HepG2 (cell line): ENCODE data around the gene CREB3. TPM values are rescaled to one million over a fixed set of nuclear protein-coding genes. Genes with fewer than 3 reads are reported as not detected.

Experiments used
- AGO1 ChIP-seq: fragments of 200-400 bp; formaldehyde crosslinking; IDR thresholded peaks from 2 replicates; pipeline ENCODE4 v1.6.1; 2017; ENCODE audit warnings: mild to moderate bottlenecking, low read depth, low read length, moderate library complexity; ENCODE audit not compliant: poor library complexity, severe bottlenecking
- AGO2 ChIP-seq: fragments of 200-400 bp; formaldehyde crosslinking; optimal IDR thresholded peaks from 2 replicates; pipeline ENCODE3; 2017; ENCODE audit warnings: mild to moderate bottlenecking, low read depth, low read length, moderate library complexity
- ASH2L ChIP-seq: fragments of 300-600, 200-600 bp; sonication (generic); IDR thresholded peaks from 2 replicates; pipeline ENCODE4 v1.7.0; 2017; ENCODE audit warnings: low read depth, mild to moderate bottlenecking, moderate library complexity, mixed read lengths, low read length; ENCODE audit not compliant: insufficient read length
- BORCS8-MEF2B ChIP-seq: sonication (generic); formaldehyde crosslinking; IDR thresholded peaks from 2 replicates; pipeline ENCODE4 v1.8.0; 2022; ENCODE audit warnings: mild to moderate bottlenecking, missing genetic modification reagents
- FOXA1 ChIP-seq, 2 experiments: fragments of 450-650 bp in 1 of 2; sonication (generic) in 1 of 2; formaldehyde crosslinking in 1 of 2; IDR thresholded peaks; 2 replicates each; pipeline versions ENCODE4 v1.4.0 to v1.6.1; 2016 to 2020; ENCODE audit warnings: missing genetic modification reagents in 1 of 2
- GABPA ChIP-seq, 2 experiments: IDR thresholded peaks; 2 replicates each; pipeline ENCODE4 v1.6.1; 2011 to 2016; ENCODE audit warnings: low read depth in 2 of 2, low read length in 1 of 2, missing biosample characterization in 1 of 2, missing genetic modification characterization in 1 of 2
- GABPB1 ChIP-seq: IDR thresholded peaks from 2 replicates; pipeline ENCODE4 v1.6.1; 2016; ENCODE audit warnings: mild to moderate bottlenecking, missing genetic modification reagents, moderate library complexity, missing compliant biosample characterization
- GATAD1 ChIP-seq: IDR thresholded peaks from 2 replicates; pipeline ENCODE4 v1.6.1; 2016; ENCODE audit warnings: missing genetic modification reagents, missing compliant biosample characterization
- GZF1 ChIP-seq: sonication (generic); formaldehyde crosslinking; IDR thresholded peaks from 2 replicates; pipeline ENCODE4 v1.5.1; 2020; ENCODE audit warnings: mild to moderate bottlenecking, missing genetic modification reagents
- HIVEP1 ChIP-seq: sonication (generic); formaldehyde crosslinking; IDR thresholded peaks from 2 replicates; pipeline ENCODE4 v1.4.0; 2020; ENCODE audit warnings: mild to moderate bottlenecking, missing genetic modification reagents
- HNRNPK ChIP-seq: fragments of 200-400 bp; formaldehyde crosslinking; IDR thresholded peaks from 2 replicates; pipeline ENCODE4 v1.6.1; 2018; ENCODE audit warnings: low read length, low read depth, moderate library complexity, mild to moderate bottlenecking; ENCODE audit not compliant: poor library complexity, severe bottlenecking
- HOXA3 ChIP-seq: sonication (generic); formaldehyde crosslinking; IDR thresholded peaks from 2 replicates; pipeline ENCODE4 v1.5.0; 2020; ENCODE audit warnings: missing genetic modification reagents
- KLF6 ChIP-seq: IDR thresholded peaks from 2 replicates; pipeline ENCODE4 v1.8.0; 2016; ENCODE audit warnings: missing biosample characterization, missing genetic modification reagents
- MEIS1 ChIP-seq: sonication (generic); formaldehyde crosslinking; IDR thresholded peaks from 2 replicates; pipeline ENCODE4 v1.9.0; 2021; ENCODE audit warnings: mild to moderate bottlenecking, missing genetic modification reagents, moderate library complexity, borderline replicate concordance
- NFKB2 ChIP-seq: sonication (generic); formaldehyde crosslinking; IDR thresholded peaks from 2 replicates; pipeline ENCODE4 v1.4.0; 2020; ENCODE audit warnings: missing genetic modification reagents, borderline replicate concordance
- PAWR ChIP-seq: sonication (generic); formaldehyde crosslinking; IDR thresholded peaks from 2 replicates; pipeline ENCODE4 v1.4.0; 2020; ENCODE audit warnings: missing genetic modification reagents, mild to moderate bottlenecking, borderline replicate concordance
- POLR2G ChIP-seq: fragments of 200-400 bp; formaldehyde crosslinking; IDR thresholded peaks from 2 replicates; pipeline ENCODE4 v1.6.1; 2018; ENCODE audit warnings: mild to moderate bottlenecking, low read depth, low read length, moderate library complexity
- SIN3A ChIP-seq: IDR thresholded peaks from 2 replicates; pipeline ENCODE4 v1.6.1; 2011; ENCODE audit warnings: low read depth, mild to moderate bottlenecking, control low read depth, low read length, borderline replicate concordance
- TBL1XR1 ChIP-seq: fragments of 150-350 bp; IDR thresholded peaks from 2 replicates; pipeline ENCODE4 v1.6.1; 2014; ENCODE audit warnings: borderline replicate concordance, low read length; ENCODE audit not compliant: partially characterized antibody
- ZGPAT ChIP-seq: IDR thresholded peaks from 2 replicates; pipeline ENCODE4 v1.6.1; 2016; ENCODE audit warnings: mild to moderate bottlenecking
- ZNF20 ChIP-seq: sonication (generic); formaldehyde crosslinking; IDR thresholded peaks from 2 replicates; pipeline ENCODE4 v1.4.0; 2020; ENCODE audit warnings: mild to moderate bottlenecking, moderate library complexity, missing genetic modification reagents
- ZNF264 ChIP-seq: sonication (generic); formaldehyde crosslinking; IDR thresholded peaks from 2 replicates; pipeline ENCODE4 v1.4.0; 2020; ENCODE audit warnings: missing genetic modification reagents
- ZNF343 ChIP-seq: sonication (generic); formaldehyde crosslinking; IDR thresholded peaks from 2 replicates; pipeline ENCODE4 v1.4.0; 2020; ENCODE audit warnings: mild to moderate bottlenecking, missing genetic modification reagents
- ZNF781 ChIP-seq: sonication (generic); formaldehyde crosslinking; IDR thresholded peaks from 2 replicates; pipeline ENCODE4 v1.5.1; 2020; ENCODE audit warnings: borderline replicate concordance, mild to moderate bottlenecking, missing genetic modification reagents; ENCODE audit errors: not compliant biosample characterization
- polyA plus RNA-seq, 8 experiments: library from polyadenylated mRNA; depleted of rRNA in 3 of 8; stranded (reverse) in 7 of 8; unstranded in 1 of 8; fragments of >200 nt; fragmentation: Illumina TruSeq in 4 of 8; extraction: Trizol in 4 of 8; gene quantifications; 2 replicates each; pipeline versions ENCODE4 v1.2.1 to v1.2.3, GENCODE V29; 2011 to 2016; ENCODE audit warnings: low read depth in 4 of 8, missing spikeins in 1 of 8, mixed read lengths in 1 of 8; ENCODE audit not compliant: insufficient read depth in 1 of 8
- total RNA-seq, 5 experiments: library from RNA; depleted of rRNA; stranded (reverse); fragments of >200 nt; fragmentation: Illumina TruSeq; extraction: Trizol; gene quantifications; 2 replicates each; pipeline ENCODE4 v1.2.3, GENCODE V29; 2016; ENCODE audit warnings: low read depth in 1 of 5

Gene CREB3
- total and polyA plus RNA-seq, 2 of the 13 experiments (the other 11 are each of a cell fraction or from before 2014, with no cell fraction given) = 11.1 to 34.2 TPM

DNA sequence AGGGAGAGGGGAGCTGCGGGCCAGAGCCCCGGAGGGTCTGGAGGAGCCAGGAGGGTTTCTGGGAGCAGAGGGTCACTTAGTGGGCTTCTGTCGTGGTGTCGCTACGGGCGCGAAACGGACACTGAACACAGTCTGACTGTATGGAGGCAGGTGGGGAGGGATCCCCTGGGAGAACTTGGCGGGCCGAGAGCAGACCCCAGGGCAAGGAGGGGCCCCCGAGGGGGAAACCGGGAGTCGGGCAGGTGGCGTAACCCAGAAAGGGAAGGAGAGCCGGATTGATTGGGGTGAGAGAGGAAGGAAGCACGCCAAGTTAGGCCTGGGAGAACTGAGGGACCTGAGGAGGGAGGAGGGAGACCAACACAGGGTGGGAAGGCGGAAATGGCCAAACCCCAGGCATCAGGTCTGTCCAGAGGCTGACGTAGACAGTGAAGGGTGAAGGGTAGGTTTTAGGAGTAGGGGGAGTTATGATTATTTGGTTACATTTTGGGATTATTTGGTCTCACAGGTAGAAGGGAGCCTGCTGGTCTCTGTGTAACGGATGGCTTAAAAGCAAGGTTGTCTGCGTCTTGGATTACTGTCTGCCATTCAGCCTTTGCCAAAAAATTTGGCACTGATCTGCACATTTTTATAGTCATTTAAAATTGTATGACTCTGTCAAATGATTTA is 24.9 kb downstream of the CREB3 start (continued):
- TF ChIP-seq ASH2L (peak; percentile 34), GATAD1 (no peak; the same call in 1 of the 2 replicates), NFKB2 (CRISPR knock-in tag) (peak; percentile 35; the same call in 1 of the 2 replicates), ZNF264 (no peak), ZNF20 (CRISPR knock-in tag) (0 out of 2 replicates have a peak, but pooled peaks have one; percentile 29), GABPA (IDR thresholded peaks at IDR 0.05; ENCODE audit: low read depth, low read length) (no peak), GABPA (CRISPR knock-in tag; IDR thresholded peaks at IDR 0.05; ENCODE audit: low read depth) (peak; percentile 50; the same call in 1 of the 2 replicates), BORCS8-MEF2B (CRISPR knock-in tag) (0 out of 2 replicates have a peak, but pooled peaks have one; percentile 11), SIN3A (peak; percentile 50; the same call in 1 of the 2 replicates), HNRNPK (peak; percentile 0), PAWR (CRISPR knock-in tag) (0 out of 2 replicates have a peak, but pooled peaks have one; percentile 7), ZNF343 (CRISPR knock-in tag) (0 out of 2 replicates have a peak, but pooled peaks have one; percentile 7), MEIS1 (CRISPR knock-in tag) (peak; percentile 29; the same call in 1 of the 2 replicates), GABPB1 (CRISPR knock-in tag) (peak; percentile 65; the same call in 1 of the 2 replicates), GZF1 (0 out of 2 replicates have a peak, but pooled peaks have one; percentile 7), TBL1XR1 (no peak), ZGPAT (CRISPR knock-in tag) (0 out of 2 replicates have a peak, but pooled peaks have one; percentile 48), FOXA1 (IDR thresholded peaks at IDR 0.05) (no peak), FOXA1 (CRISPR knock-in tag; IDR thresholded peaks at IDR 0.05) (no peak), HIVEP1 (CRISPR knock-in tag) (no peak), POLR2G (peak; percentile 71), AGO2 (peak; percentile 88), KLF6 (CRISPR knock-in tag) (peak; percentile 23; the same call in 1 of the 2 replicates), ZNF781 (CRISPR knock-in tag) (no peak), HOXA3 (peak; percentile 11; the same call in 1 of the 2 replicates), AGO1 (peak; percentile 86)
